IPS-18c (cell line): ENCODE data around the gene ANKRD17.
"Not testable (repeated sequence)": the region's sequence is repeated elsewhere in the genome, so short reads cannot be mapped to it uniquely, and the experiment has no call there.

ENCODE experiments used
- H3K4me3 ChIP-seq: 2 replicates; pipeline ENCODE4 v1.7.0; 2013; ENCODE audit warnings: low read depth, mild to moderate bottlenecking, low read length, moderate library complexity; ENCODE audit not compliant: insufficient read depth
- H3K9me3 ChIP-seq: one replicate; pipeline ENCODE4 v1.6.1; 2013; ENCODE audit warnings: mild to moderate bottlenecking, low read length, moderate library complexity; ENCODE audit not compliant: control insufficient read depth, insufficient read depth

Gene ANKRD17

DNA sequence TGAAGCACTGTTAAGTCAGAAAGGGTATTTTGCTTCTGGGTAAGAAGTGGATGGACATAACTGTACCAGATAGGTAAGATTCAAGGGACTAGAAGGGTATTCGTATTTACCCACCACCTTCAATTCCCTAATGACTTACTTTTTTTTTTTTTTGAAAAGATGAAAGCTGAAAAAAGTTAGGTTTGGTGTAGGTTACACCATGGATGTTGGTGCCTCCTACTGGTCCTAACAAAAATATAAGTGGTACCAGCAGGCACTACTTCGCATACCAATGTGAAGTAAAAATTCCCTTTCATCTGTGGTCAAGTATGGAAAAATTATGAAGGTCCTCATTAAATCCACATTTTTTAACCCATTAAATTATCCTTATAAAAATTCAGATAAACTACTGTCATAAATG is 7.2 kb downstream of the ANKRD17 start:
- H3K9me3 ChIP-seq, result no peaks in the 10 kb centered on the region
- no peak overlapping the region for H3K4me3 ChIP-seq

DNA sequence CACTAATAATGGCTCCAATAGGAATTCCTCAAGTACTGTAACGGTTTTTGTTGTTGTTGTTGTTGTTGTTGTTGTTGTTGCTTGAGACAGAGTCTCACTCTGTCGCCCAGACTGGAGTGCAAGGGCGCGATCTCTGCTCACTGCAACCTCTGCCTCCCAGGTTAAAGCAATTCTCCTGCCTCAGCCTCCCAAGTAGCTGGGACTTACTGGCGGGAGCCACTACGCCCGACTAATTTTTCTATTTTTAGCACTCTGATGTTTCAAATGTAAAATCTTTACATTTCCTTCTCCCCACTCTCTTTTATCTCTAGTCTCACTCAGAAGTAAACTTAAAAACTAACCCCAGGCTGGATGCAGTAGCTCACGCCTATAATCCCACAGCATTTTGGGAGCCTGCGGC is 8.0 kb downstream of the ANKRD17 start:
- no peaks in the 10 kb centered on the region for H3K9me3 ChIP-seq
- H3K4me3 ChIP-seq, result no peak overlapping the region

DNA sequence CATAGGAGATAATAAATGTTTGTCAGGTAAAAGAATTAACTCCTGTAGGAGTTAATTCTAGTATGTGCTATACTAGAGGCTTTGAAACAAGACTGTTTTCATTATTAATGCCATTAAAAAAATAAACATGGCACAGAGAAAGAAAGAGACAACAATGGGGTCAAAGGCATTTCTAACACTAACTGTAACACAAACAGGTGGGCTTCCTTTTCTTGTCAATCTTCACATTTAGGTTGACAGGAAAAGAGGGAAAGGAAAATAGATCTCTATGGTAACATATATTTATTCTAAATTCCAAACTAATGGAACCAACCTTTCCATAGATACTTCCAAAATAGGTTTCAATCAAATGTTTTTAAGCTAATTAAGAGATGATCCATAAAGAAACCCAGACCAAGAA is 9.8 kb downstream of the ANKRD17 start:
- Histone ChIP-seq H3K4me3 (no peak overlapping the region), H3K9me3 (no peaks in the 10 kb centered on the region)

GRCh38 chr4:73248416-73248815 is 10.2 kb downstream of the ANKRD17 start:
- no peaks in the 10 kb centered on the region for H3K9me3 ChIP-seq
- H3K4me3 ChIP-seq, result no peak overlapping the region

- H3K9me3 ChIP-seq, result no peaks in the 10 kb centered on the region
- H3K4me3 ChIP-seq, result no peak overlapping the region
These were observed 11.5 kb downstream of the ANKRD17 start for GRCh38 chr4:73247100-73247499.

GRCh38 chr4:73245955-73246354 is 12.6 kb downstream of the ANKRD17 start:
- Histone ChIP-seq H3K4me3 (no peak overlapping the region), H3K9me3 (no peaks in the 10 kb centered on the region)

DNA sequence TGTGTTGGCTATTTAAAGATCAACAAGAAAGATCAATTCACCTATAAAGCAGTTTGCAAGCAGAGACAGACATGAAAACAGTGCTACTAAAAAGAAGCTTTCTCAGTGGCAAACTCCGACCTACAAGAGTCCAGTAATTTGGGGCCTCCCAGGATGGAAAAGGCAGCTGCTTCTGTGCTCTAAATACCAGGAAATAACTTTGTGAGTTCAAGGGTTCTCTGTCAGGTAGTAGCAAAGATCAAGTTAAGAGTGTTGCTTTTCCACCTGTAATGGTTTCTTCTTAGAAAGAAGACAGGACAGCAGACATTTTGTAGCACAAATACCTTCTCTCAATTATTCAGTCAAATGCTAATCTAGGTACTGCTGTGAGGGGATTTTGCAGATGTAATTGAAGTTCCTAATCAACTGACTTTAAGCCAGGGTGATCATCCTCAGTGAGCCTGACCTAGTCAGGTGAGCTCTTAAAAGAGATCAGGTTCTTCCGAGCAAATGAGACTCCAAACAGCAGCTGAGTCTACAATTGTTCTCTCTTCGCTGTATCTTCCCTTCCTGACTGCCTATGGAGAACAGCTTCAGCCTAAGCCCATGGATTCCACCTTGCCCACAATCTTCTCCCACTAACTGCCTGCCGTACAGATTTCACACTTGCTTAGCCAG is 13.5 kb downstream of the ANKRD17 start:
- Histone ChIP-seq H3K9me3 (no peaks in the 10 kb centered on the region), H3K4me3 (no peak overlapping the region)

DNA sequence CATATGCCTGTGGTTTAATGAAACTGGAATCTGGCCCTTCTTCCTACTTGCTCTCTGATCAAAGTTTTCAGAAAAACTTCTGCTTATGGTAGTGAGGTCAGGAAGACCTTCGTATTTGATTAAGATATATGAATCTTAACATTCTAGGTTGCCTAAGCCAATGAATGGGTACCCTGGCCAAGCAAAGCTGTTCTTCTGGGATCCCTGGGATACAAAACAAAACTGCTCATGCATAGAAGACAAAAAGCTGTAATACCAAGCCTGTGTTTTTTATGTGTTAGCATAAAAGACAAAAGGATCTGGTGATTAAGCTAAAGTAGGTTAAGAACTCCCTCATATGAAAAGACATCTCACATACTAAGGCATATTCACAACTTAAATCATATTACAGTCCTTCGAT is 21.6 kb downstream of the ANKRD17 start:
- Histone ChIP-seq H3K4me3 (no peak overlapping the region), H3K9me3 (no peaks in the 10 kb centered on the region)

DNA sequence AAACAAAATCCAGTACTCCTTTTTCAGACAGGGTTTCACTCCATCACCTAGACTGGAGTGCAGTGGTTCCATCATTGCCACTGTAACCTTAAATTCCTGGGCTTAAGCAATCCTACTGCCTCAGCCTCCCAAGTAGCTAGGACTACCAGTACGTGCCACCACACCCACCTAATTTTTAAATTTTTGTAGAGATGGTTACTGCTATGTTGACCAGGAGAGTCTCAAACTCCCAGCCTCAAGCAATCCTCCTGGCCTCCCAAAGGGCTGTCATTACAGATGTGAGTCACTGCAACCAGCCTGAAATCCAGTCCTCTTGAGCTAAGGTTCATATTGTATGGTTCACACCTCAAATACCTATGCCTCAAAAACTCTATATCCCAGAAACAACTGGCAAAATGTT is 22.4 kb downstream of the ANKRD17 start:
- no peaks in the 10 kb centered on the region for H3K9me3 ChIP-seq
- no peak overlapping the region for H3K4me3 ChIP-seq

GRCh38 chr4:73234712-73235111 is 23.9 kb downstream of the ANKRD17 start:
- Histone ChIP-seq H3K4me3 (no peak overlapping the region), H3K9me3 (no peaks in the 10 kb centered on the region)

DNA sequence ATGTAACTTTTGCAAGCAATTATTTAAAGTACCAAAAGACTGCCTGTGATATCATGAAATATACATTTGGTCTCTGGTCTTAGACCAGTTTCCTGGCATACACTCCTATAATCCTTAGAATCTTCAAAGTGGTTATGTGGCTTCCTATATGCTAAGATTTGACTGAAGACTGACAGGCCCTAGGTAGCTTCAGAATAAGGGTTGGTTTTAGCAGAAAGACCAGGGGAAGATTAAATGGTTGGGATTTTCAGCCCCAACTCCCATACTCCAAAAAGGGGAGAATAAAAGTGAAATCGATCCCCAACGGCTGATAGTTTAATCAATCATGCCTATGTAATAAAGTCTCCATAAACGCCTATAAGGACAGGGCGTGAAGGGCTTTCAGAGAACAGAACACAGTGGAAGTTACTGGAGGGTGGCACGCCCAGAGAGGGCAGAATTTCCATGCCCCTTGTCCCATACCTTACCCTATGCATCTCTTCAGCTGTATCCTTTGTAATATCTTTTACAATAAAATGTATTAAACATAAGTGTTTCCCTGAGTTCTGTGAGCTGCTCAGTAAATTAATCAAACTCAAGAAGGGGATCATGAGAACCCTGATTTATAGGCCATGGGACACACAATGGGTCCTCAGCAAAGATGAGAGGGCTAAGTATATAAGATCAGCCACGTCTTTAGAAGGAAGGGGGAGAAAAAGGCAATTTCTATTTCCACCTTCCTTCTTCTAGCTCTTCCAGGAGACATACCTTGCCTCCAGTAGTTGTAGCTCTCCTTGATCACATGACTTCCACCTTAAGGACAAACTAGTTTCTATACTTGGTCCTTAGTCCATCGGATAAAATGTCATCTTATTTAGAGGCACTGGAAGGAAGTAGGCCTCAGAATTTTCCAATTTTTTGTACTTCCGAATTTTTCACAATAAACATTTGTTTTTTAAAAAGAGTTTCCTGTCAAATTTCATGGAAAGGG is 26.8 kb downstream of the ANKRD17 start:
- Histone ChIP-seq H3K4me3 (no peak overlapping the region), H3K9me3 (no peaks in the 10 kb centered on the region)

- Histone ChIP-seq H3K4me3 (no peak overlapping the region), H3K9me3 (no peaks in the 10 kb centered on the region)
These were observed 27.6 kb downstream of the ANKRD17 start for GRCh38 chr4:73230865-73231517.

DNA sequence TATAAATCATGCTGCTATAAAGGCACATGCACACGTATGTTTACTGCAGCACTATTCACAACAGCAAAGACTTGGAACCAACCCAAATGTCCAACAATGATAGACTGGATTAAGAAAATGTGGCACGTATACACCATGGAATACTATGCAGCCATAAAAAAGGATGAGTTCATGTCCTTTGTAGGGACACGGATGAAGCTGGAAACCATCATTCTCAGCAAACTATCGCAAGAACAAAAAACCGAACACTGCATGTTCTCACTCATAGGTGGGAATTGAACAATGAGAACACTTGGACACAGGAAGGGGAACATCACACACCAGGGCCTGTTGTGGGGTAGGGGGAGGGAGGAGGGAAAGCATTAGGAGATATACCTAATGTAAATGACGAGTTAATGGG is 29.8 kb downstream of the ANKRD17 start:
- not testable (repeated sequence) for H3K4me3 ChIP-seq, H3K9me3 ChIP-seq

GRCh38 chr4:73224886-73225285 is 33.7 kb downstream of the ANKRD17 start:
- Histone ChIP-seq H3K9me3 (no peaks in the 10 kb centered on the region), H3K4me3 (no peak overlapping the region)

GRCh38 chr4:73223258-73223650 is 35.3 kb downstream of the ANKRD17 start:
- Histone ChIP-seq H3K9me3 (no peaks in the 10 kb centered on the region), H3K4me3 (no peak overlapping the region)

GRCh38 chr4:73222466-73223257 is 35.9 kb downstream of the ANKRD17 start:
- H3K4me3 ChIP-seq, result no peak overlapping the region

GRCh38 chr4:73221734-73222133 is 36.9 kb downstream of the ANKRD17 start:
- Histone ChIP-seq H3K4me3 (no peak overlapping the region), H3K9me3 (no peaks in the 10 kb centered on the region)

More at GRCh38 chr4:73222466-73223257, 35.9 kb downstream of the ANKRD17 start:
- H3K9me3 ChIP-seq, result no peaks in the 10 kb centered on the region
